T-helper 1 cell treated with Interleukin-12 subunit alpha and Interleukin-12 subunit beta and Interleukin-4 antibody, amounts not matched to agents 30 ng/mL and 1 ng/mL, for 36 hours (primary cell): ENCODE measurements around the gene CD151. TPM values are rescaled to one million over a fixed set of nuclear protein-coding genes. Genes with fewer than 3 reads are reported as not detected.

Experiments used
- intact Hi-C: fragments of 100-400 bp; cut with micrococcal nuclease; formaldehyde crosslinking; loops from one replicate; pipeline ENCODE4 v1.15.1; 2024
- total RNA-seq: library from RNA; stranded (reverse); gene quantifications from 2 replicates; pipeline ENCODE4 v1.2.3, GENCODE V29; 2022

Gene CD151
- total RNA-seq, 1 donor from 2014 or later, result 24.6 TPM

- intact Hi-C loops, result no loop called here
These were observed 19.7 kb upstream of the CD151 start for GRCh38 chr11:813072-813455.

- intact Hi-C loops, result no loop called here
These were observed 19.2 kb upstream of the CD151 start for GRCh38 chr11:813456-814096.

DNA sequence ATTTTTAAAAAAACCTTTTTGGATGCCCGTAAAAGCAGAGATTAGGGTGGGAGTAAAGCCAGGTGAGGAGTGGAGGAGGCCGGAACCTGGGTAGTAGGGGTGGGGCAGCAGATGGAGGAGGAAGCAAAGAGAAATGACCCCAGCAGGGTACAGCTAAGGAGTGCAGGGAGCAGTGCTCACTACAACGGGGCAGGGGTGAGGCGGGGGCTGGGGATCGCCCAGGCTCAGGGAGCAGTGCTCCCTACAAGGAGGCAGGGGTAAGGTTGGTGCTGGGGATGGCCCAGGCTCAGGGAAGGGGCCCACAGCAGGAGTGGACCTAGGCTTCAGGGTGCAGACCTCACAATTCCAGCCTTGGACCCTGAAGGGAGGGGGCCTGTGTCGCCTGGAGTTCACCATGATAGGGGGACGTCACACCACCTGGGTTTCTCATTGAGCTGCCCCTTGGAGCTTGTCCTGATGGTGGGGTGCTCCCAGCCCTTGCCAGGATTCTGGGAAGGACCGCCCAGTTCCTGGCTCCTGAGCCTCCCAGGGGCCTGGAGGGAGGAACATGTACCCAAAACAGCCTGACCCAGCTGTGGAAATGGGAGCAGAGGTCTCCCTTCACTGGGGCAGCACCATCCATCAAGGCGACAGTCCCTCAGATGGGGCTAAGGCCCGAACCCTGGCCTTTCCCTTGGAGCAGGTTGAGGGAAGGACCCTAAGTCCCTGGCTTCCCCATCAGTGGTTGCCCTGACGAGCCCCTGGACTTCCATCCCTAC is 16.9 kb upstream of the CD151 start:
- intact Hi-C loops, result no loop called here

- intact Hi-C loops, result no loop called here
These were observed 16.3 kb upstream of the CD151 start for GRCh38 chr11:816433-816779.

DNA sequence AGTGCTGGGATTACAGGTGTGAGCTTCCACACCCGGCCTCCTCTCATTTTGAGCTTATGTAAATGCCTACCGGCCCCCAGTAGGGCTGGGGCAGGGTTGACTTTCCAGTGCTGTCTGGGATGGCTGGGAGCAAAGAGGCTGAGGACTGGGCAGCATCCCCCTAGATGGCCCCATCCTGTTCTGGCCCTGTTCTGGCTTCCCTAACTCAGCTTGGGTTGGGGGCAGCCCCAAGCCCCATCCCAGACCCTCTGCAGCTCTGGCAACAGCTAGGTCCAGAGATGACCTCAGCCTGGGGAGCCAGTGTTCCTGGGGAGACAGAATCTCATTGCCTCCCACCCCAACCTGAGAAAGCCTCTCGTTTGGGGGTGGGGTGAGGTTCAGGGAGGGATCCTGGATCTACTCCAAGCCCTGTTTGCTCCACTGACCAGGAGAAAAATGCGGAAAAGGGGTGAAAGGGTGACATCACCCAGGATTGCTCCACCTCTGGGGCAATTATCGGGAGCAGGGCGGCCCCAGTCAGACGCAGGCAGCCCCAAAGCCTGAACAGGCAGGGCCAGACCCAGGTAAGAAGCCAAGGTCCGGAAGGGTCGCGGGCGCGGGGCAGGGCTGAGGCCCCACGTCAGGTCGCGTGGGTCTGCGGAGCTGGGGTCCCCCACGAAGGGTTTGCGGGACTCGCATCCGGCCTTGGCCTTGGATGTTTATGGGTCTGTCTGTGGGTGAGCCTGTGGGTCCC is 14.2 kb upstream of the CD151 start, which contains the start of gene PNPLA2:
PNPLA2 (plus strand) TSS at position 519 of the 733 bp plus-strand sequence. CDS start 805 bp downstream, outside the sequence.
- intact Hi-C loops, result loop anchor here (1.0 kb wide), 3 partner anchors 9 to 24 kb away; partner anchors contain the start of genes PIDD1, POLR2L, RPLP2 and TSPAN4

DNA sequence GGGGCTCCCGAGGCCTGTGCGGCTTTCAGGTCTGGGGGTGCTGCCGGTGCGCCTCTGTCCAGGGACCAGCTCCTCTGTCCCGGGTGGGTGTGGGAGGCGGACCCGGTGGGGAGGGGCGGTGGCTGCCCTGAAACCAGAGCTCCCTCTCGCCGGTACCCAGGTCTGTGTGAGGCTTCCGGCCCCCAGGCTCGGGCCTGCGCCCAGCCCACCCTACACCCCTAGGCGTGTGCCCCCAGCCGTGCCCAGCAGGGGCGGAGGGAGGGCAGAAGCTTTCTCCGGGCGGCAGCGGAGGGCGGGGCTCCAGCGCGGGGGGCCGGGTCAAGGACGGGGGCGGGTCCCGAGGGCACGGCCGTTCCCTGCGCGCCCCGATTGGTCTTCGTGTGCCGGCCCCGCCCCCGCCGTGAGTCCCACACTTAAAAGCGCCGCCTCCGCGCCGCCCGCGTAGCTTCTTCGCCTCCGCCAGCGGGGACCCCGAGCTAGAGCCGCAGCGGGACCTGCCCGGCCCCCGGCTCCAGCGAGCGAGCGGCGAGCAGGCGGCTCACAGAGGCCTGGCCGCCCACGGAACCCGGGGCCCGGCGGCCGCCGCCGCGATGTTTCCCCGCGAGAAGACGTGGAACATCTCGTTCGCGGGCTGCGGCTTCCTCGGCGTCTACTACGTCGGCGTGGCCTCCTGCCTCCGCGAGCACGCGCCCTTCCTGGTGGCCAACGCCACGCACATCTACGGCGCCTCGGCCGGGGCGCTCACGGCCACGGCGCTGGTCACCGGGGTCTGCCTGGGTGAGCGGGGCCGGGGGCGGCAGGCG is 13.4 kb upstream of the CD151 start:
- intact Hi-C loops, result loop anchor here (1.0 kb wide), 3 partner anchors 10 to 23 kb away; partner anchors contain the start of genes PIDD1, POLR2L, RPLP2 and TSPAN4

GRCh38 chr11:819943-820649 is 12.7 kb upstream of the CD151 start:
- intact Hi-C loops, result loop anchor here (1.0 kb wide), 5 partner anchors 10 to 23 kb away; partner anchors contain the start of genes PIDD1, POLR2L, RPLP2 and TSPAN4

DNA sequence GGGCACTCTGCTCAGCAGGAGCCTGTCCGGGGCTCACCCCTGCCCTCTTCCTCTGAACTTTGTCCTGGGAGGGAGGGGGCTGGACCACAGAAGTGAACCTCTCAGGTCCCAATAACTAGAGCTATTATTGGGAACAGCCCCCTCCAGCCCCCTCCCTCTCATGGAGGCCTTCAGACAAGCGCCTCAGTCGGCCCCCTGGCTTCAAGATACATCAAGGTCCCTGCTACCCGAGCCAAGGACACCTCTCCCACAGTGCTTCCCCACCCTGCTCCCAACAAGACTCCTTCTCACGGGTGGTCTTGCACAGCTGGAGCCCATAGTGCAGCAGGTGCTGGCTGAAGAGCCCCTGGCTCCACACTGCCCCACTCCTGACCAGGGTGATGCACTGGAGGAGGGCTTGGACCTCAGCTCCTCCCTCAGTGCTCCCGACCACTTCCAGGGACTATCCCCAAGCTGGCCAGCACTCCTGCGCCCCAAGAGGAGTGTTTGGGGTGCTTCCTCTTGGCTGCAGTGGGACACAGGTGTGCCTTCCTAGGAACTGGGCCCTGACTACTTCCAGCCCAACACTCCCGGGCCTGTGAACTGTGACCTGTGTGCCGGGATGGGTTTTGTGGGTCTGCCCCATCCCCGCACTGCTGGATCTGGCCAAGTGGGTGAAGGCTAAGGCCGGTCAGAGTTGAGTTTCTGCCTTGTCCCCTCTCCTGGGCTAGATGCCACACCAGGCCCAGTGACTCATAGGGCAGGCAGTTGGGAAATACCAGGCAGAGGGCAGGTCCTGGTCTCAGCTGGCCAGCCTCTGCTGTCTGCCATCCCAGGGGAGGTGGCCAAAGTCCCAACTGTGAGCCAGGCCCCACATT is 11.9 kb upstream of the CD151 start:
- intact Hi-C loops, result loop anchor here (1.0 kb wide), 2 partner anchors 9 to 24 kb away; no protein-coding TSS in a partner anchor

- intact Hi-C loops, result no loop called here
These were observed 11.0 kb upstream of the CD151 start for GRCh38 chr11:821512-822371.

GRCh38 chr11:823441-824291 is 9.1 kb upstream of the CD151 start:
- intact Hi-C loops, result no loop called here

GRCh38 chr11:824292-824880 is 8.4 kb upstream of the CD151 start:
- intact Hi-C loops, result no loop called here

DNA sequence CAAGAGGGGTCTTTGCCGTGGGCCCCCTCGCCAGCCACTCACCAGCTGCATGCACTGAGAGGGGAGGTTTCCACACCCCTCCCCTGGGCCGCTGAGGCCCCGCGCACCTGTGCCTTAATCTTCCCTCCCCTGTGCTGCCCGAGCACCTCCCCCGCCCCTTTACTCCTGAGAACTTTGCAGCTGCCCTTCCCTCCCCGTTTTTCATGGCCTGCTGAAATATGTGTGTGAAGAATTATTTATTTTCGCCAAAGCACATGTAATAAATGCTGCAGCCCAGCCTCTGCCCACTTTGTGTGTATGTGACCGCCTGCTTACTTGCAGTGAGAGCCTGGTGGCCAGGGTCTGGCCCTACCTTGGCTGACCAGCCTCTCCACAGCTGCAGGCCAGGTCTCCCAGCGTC is 7.8 kb upstream of the CD151 start:
- intact Hi-C loops, result no loop called here

- intact Hi-C loops, result no loop called here
These were observed 7.2 kb upstream of the CD151 start for GRCh38 chr11:825366-826226.

- intact Hi-C loops, result no loop called here
These were observed 6.5 kb upstream of the CD151 start for GRCh38 chr11:826227-826621.

DNA sequence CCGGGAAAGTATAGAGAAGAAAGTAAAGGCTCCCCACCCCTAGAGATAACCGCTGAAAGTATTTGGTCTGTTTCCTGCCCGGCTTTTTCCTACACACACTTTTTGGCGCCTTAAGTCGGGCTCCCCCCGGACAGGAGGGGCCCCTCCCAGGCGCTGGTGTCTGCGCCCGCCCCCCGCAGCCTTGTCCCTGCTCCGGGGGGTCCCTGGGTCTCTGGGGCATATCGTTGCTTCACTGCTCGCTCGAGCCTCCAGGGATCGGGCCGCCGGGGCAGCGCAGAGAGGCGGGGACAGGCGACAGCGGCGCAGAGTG is 6.0 kb upstream of the CD151 start:
- intact Hi-C loops, result no loop called here

- intact Hi-C loops, result no loop called here
These were observed 5.4 kb upstream of the CD151 start for GRCh38 chr11:827146-827896.
